Islet of Langerhans (tissue), 1 donor: ENCODE measurements around the gene KCNIP3.

Experiments
- FAIRE-seq: peaks from one replicate; lab custom pipeline; 2011; peaks lifted over from hg19 to GRCh38; lab: Jason Lieb, UNC

KCNIP3 gene

GRCh38 chr2:95275151-95275515 lies 22.0 kb upstream of the KCNIP3 start:
- FAIRE-seq: no peak

GRCh38 chr2:95275601-95276243 lies 21.4 kb upstream of the KCNIP3 start:
- FAIRE-seq: no peak

- no peak for FAIRE-seq
These were observed 20.8 kb upstream of the KCNIP3 start for GRCh38 chr2:95276244-95276887.

GRCh38 chr2:95276888-95277245 lies 20.3 kb upstream of the KCNIP3 start:
- FAIRE-seq: no peak

- FAIRE-seq: no peak
These were observed 19.8 kb upstream of the KCNIP3 start for GRCh38 chr2:95277246-95277906.

GRCh38 chr2:95278051-95278471 lies 19.1 kb upstream of the KCNIP3 start:
- no peak for FAIRE-seq

- no peak for FAIRE-seq
These were observed 18.4 kb upstream of the KCNIP3 start for GRCh38 chr2:95278637-95279225.

GRCh38 chr2:95279435-95280035 lies 17.6 kb upstream of the KCNIP3 start:
- FAIRE-seq: no peak

GRCh38 chr2:95281071-95281470 lies 16.1 kb upstream of the KCNIP3 start:
- no peak for FAIRE-seq

GRCh38 chr2:95281786-95282185 lies 15.4 kb upstream of the KCNIP3 start:
- no peak for FAIRE-seq

- FAIRE-seq: no peak
These were observed 14.7 kb upstream of the KCNIP3 start for GRCh38 chr2:95282458-95282857.

- no peak for FAIRE-seq
These were observed 13.6 kb upstream of the KCNIP3 start for GRCh38 chr2:95283562-95283961.

- FAIRE-seq: no peak
These were observed 12.1 kb upstream of the KCNIP3 start for GRCh38 chr2:95284886-95285541.

GRCh38 chr2:95285542-95285932 lies 11.6 kb upstream of the KCNIP3 start:
- FAIRE-seq: no peak

GRCh38 chr2:95287336-95287735 lies 9.8 kb upstream of the KCNIP3 start:
- FAIRE-seq: no peak

- FAIRE-seq: no peak
These were observed 9.3 kb upstream of the KCNIP3 start for GRCh38 chr2:95287806-95288205.

- no peak for FAIRE-seq
These were observed 7.9 kb upstream of the KCNIP3 start for GRCh38 chr2:95289253-95289652.

- FAIRE-seq: no peak
These were observed 5.9 kb upstream of the KCNIP3 start for GRCh38 chr2:95291222-95291621.

GRCh38 chr2:95292623-95293260 lies 4.4 kb upstream of the KCNIP3 start:
- FAIRE-seq: no peak

- FAIRE-seq: no peak
These were observed 2.4 kb upstream of the KCNIP3 start for GRCh38 chr2:95294579-95295250.

- no peak for FAIRE-seq
These were observed 1.8 kb upstream of the KCNIP3 start for GRCh38 chr2:95295376-95295775.
